ENCODE measurements around the gene GPX5.
"Not testable (repeated sequence)": the region's sequence is repeated elsewhere in the genome, so short reads cannot be mapped to it uniquely, and the experiment has no call there.

Gene GPX5

GRCh38 chr6:28525496-28526039, at the start of gene GPX5:
TSS of gene GPX5 (plus strand) at chr6:28525881. CDS start at chr6:28526014, 133 bp downstream.
- no peak for DNase-seq

DNA sequence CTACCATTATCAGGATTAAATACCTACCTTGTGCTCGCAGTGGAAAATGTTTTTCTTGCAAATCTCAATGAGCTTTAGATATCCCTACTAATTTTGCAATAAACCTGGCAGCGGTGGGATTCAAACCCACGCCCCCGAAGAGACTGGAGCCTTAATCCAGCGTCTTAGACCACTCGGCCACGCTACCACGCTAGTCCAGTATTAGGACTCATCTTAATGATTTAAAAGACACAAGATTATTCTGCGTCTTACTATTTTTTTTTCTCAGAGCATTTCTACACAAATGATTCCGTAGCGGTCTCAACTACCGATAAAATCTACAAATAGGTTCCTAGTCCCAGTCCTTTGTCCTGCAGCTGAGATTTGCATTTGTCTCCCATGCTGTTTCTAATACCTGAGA, 47.2 kb upstream of the GPX5 start:
- no peak for DNase-seq

DNA sequence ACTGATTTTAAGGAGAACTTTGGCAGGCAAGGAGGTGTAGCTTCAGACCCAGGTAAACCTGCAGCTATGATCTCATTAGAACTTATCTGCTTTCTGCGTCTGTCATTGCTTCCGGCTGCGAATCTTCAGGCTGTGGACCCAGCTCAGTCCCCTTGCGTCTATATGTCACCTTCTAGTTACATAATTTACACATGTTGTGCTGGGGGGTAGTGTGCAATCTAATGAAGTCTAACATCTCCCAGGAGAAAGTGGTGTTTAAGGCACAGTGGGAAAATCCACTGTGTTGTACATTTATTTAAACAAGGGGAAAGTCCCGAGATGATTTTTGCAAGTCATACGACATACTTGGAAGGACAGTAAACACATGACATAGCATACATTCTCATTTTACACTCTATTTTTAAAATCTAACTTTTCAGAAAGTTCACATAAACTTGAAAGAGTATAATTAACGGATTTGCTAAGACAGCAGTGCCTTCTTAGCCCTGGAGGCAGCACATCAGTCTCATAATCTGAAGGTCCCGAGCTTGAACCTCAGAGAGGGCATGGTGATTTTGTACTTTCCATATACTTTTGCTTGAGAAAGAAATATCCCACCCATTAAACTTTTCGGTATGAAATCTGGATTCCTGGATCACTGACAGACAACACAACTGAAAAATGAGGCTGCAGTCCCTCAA, 45.3 kb upstream of the GPX5 start:
- no peak for DNase-seq

- DNase-seq = no peak
Observed at GRCh38 chr6:28485482-28485881, 40.2 kb upstream of the GPX5 start.

- DNase-seq = no peak
Observed at GRCh38 chr6:28486533-28486932, 39.1 kb upstream of the GPX5 start.

DNA sequence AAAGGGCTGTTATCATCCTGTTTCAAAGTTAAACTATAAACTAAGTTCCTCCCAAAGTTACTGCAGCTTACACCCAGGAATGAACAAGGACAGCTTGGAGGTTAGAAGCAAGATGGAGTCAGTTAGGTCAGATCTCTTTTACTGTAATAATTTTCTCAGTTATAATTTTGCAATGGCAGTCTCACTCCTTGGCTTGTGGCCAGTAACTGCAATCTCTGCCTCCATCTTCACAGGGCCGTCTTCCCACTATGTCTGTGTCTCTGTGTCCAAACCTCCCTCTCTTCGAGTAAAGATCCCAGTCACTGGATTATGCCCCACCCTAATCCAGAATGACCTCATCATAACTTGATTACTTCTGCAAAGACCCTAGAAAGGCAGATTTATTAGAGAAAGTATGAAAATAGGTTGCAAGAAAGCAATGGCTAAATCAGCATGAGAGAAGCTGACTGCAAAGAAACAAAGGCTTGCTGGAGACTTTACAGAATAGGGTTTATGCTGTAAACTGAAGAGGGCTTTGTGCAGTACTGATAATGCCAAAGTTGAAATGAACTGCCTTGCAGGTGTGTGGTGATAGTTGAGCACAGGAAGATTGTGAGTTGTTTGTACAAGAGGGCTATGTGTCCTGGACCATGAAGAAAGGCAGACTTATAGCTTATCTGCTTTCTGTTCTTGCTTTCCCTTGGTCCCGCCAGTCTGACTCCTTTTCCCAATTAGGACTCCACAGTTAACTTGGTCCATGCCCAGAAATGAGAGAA, 38.5 kb upstream of the GPX5 start:
- no peak for DNase-seq

GRCh38 chr6:28488916-28489365, 36.7 kb upstream of the GPX5 start:
- DNase-seq = no peak

DNA sequence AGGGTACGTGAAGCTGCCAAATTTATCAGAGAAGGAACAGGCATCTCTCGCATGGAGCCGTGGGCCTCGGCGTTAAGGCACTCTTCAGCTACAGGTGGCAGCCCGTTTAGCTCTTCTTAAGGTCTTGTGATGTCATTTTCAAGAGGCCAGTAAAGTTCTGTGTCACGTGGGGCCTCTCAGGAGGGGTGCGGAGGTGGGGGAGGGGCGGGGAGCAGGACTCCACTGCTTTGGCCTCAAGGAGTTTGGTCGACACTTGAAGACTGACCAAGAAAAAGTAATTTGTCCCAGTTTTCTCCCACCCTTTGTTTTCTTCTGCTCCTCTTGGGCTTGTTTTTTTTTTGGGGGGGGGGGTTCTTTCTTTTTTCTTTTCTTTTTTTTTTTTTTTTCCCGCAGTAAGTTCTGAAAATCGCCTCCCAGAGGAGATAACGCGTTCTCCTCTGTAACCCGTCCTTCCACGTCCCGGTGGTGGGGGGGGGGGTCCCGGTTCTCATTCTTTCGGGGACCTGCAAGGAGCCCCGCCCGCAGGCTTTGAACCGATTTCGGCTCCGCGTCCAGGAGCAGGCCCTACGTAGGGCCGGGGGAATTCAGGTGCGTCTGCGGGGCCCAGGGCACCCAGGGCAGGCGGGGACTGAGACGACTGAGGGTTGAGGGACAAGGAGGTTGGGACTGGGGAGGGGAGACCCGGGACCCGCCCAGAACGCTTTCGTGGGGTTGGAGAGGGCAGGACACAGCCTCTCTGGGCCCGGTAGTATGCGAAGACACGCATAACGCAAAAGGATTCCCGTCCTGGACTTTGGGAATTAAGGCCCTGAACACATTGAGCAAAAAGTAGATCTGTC, 36.1 kb upstream of the GPX5 start:
- no peak for DNase-seq

DNA sequence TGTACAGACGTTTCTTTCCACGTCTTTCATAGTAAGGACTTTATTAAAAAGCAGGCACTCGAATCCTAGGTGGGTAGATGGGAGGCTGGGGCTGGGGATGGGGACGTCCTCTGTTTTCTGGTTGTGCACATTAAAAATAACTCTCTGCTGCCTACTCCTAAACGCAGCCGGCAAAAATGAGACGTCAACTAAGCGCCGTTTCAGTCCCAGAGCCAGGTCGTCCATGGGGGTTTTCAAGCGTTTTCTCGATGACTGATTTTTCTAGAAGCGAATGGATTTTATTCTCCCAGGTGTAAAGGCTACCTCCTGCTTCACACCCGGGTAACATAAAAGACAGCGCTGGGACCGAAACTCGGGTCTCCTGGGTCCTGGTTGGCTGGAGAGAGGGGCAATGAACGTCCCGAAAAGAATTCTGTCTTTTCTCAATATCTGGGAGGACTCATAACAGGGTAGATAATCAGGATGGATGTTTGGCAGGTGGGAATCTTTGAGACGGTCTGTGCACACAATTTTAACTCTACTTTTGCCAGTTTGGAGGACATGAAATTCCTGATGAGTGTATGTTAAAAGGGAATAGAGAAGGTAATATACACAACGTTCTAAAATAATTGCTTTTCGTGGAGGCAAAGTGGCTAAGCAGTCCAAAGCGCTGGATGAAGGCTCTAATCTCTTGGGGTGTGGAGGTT, 35.3 kb upstream of the GPX5 start:
- no peak for DNase-seq

DNA sequence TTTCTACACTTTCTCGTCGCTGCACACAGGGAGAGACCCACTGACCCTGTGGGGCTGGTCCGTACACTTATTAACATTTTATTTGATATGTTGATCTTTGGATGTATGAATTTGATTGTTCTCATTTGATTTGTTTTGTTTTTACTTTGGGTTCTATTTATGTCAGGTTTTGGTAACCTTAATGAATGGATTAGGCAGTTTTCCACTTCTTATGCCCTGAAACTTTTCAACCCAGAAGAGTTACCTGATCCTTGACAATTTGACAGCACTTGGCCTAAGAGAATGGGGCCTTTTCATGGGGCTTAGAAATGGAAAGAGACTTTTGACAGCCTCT, 33.7 kb upstream of the GPX5 start:
- no peak for DNase-seq

- no peak for DNase-seq
Observed at GRCh38 chr6:28496099-28496779, 29.4 kb upstream of the GPX5 start.

DNA sequence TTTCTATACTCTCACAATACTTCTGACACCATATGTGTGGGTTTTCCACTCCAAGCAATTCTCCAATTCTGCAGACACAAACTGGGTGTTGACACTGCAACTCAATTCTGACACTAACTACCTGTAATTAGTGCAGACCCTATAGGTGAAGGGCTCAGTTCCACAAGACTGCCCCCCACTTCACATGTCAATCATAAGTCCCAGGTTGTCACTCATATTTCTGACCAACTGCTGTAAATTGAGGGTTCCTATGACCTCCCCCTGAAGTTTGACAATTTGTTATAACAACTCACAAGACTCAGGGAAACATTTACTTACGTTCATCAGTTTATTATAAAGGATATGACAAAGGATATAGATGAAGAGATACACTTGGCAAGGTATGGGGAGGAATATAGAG, 28.4 kb upstream of the GPX5 start:
- no peak for DNase-seq

DNA sequence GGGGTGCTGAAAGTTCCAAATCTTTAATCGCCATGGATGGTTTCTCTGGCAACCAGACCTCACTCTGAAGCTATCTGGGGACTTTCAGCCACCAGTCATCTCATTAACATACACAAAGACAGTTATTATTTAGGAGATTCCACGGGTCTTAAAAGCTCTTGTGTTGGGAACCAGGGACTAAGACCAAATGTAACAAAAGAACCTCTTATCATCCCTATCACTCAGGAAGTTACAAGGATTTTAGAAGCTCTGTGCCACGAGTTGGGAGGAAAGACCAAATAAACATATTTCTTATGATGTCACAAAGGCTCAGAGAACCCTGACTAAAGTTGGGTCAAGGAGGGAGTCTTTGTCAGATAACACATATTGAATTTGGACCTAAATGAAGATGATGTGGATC, 27.8 kb upstream of the GPX5 start:
- no peak for DNase-seq

- DNase-seq = no peak
Observed at GRCh38 chr6:28501259-28501658, 24.4 kb upstream of the GPX5 start.

- DNase-seq = not testable (repeated sequence)
Observed at GRCh38 chr6:28502136-28502535, 23.5 kb upstream of the GPX5 start.

DNA sequence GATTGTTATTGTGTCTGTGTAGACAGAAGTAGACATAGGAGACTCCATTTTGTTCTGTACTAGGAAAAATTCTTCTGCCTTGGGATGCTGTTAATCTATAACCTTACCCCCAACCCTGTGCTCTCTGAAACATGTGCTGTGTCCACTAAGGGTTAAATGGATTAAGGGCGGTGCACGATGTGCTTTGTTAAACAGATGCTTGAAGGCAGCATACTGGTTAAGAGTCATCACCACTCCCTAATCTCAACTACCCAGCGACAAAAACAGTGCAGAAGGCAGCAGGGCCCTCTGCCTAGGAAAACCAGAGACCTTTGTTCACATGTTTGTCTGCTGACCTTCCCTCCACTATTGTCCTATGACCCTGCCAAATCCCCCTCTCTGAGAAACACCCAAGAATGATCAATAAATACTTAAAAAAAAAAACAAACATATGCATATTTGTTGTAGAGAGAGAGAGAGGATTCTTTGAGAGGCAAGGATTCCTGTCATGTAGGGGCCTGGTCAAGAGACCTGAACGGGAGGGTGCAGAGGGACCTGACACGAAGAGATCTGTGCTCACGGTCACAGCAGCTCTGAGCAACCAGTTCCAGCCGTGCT, 22.9 kb upstream of the GPX5 start:
- not testable (repeated sequence) for DNase-seq

- DNase-seq = no peak
Observed at GRCh38 chr6:28505733-28506132, 19.9 kb upstream of the GPX5 start.

GRCh38 chr6:28506807-28507475, 18.7 kb upstream of the GPX5 start:
- DNase-seq = no peak

- no peak for DNase-seq
Observed at GRCh38 chr6:28511628-28512300, 13.9 kb upstream of the GPX5 start.

DNA sequence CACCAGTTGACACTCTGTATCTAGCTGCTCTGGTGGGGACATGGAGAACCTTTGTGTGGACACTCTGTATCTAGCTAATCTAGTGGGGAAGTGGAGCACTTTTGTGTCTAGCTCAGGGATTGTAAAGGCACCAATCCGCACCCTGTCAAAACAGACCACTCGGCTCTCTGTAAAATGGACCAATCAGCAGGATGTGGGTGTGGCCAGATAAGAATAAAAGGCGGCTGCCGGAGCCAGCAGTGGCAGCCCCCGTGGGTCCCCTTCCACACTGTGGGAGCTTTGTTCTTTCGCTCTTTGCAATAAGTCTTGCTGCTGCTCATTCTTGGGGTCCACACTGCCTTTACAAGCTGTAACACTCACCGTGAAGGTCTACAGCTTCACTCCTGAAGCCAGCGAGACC, 13.3 kb upstream of the GPX5 start:
- DNase-seq = not testable (repeated sequence)

DNA sequence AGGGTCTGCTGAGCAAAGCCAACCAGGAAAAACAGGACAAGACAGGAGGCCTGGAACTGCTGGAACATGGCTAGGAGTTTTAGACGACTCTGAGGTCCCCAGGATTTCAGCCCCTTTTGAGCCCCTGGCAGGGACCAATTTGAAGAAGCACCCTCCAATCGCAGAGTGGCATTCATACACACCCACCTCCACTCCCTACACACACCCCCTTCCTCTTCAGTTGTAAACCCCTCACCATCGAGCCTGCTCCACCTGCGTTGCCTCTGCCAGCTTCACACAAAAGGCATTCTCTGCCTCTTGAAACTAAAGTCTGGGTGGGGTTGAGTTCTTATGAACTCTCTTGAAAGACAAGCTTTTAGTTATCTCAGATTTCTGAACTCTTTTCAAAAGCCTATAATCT, 10.0 kb upstream of the GPX5 start, which contains the start of gene GPX6:
Gene GPX6, minus strand, starts transcription at position 118 of the 400 bp plus-strand sequence. Its CDS starts 50 bp downstream, at position 68.
- DNase-seq = no peak
